GM19463 (cell line): ENCODE results near the gene TMEM81.

ENCODE experiments used
- ATAC-seq: cut with Tn5 transposase; IDR thresholded peaks from one replicate; pipeline ENCODE4 v1.9.1; 2021; ENCODE audit warnings: mild to moderate bottlenecking, moderate library complexity; ENCODE audit not compliant: unreplicated experiment

TMEM81 gene

DNA sequence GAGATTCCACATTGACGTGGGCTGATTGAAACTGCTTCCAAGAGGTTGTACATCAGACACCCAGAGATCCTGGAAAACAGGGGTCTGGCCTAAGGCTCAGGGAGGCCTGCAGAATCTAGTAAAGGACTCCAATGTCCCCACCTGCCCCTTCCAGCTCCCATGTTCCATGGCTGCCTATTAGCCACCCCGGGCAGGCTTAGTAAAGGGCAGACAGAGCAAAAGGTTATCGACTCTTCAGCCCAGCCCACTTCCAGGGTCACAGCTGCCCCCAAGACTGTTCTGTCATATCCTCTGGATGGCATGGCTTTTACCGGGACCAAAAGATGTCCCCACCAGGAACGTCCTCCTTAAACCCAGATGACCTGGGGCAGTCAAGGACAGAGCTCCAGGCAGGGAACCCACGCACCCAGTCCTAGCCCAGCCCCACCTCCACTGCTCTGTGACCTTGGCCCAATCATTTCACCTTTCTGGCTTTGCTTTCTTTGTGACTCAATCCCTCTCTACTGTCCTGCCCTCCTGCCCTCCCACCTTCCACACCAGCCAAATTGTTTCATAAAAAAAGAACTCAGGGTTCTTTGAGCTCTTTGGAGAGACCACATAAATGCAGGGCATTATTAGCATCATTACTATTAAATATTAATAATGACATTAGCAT lies 46.0 kb downstream of the TMEM81 start:
- no peak for ATAC-seq

DNA sequence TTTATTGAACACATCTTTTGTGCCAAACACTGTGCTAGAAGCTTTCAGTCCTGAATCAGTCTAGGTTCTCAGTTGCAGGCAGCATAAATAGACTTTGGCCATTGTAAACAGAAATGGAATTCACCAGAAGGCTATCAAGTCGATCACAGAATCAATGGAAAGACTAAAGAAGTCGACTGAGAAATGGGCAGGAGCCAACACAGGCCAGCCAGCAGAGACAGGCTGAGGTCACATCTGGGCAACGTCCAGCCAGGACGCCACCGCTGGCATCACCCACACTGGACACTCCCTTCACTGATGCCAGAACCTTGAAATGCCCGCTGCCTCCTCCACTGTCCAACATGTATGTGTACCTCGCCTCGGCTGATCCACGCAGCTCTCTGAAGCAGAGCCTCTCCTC lies 46.7 kb downstream of the TMEM81 start:
- ATAC-seq, result no peak
